Hepatocyte (in vitro differentiated cells): ENCODE results near the gene CIZ1. TPM values are rescaled to one million over a fixed set of nuclear protein-coding genes. Genes with fewer than 3 reads are reported as not detected.

Source experiments
- DNase-seq: peaks from one replicate; pipeline ENCODE4 v3.0.0-alpha.2; 2016; ENCODE audit warnings: low spot score
- H2AFZ ChIP-seq: fragments of 200-600 bp; sonication (generic); 2 replicates; pipeline ENCODE4 v1.6.0; 2016; ENCODE audit warnings: antibody characterized with exemption, mild to moderate bottlenecking
- H3K27ac ChIP-seq: fragments of 200-600 bp; sonication (generic); 2 replicates; pipeline ENCODE4 v1.5.1; 2016; ENCODE audit warnings: mild to moderate bottlenecking
- H3K27me3 ChIP-seq: fragments of 200-600 bp; sonication (generic); 2 replicates; pipeline ENCODE4 v1.6.1; 2016
- H3K36me3 ChIP-seq: fragments of 200-600 bp; sonication (generic); replicated peaks from 2 replicates; pipeline ENCODE4 v1.5.1; 2016; ENCODE audit warnings: low read depth; ENCODE audit not compliant: insufficient read depth
- H3K4me1 ChIP-seq: fragments of 200-600 bp; sonication (generic); 2 replicates; pipeline ENCODE4 v1.5.1; 2016; ENCODE audit warnings: mild to moderate bottlenecking, moderate library complexity; ENCODE audit not compliant: insufficient read depth
- H3K4me2 ChIP-seq: fragments of 200-600 bp; sonication (generic); 2 replicates; pipeline ENCODE4 v1.6.0; 2016
- H3K4me3 ChIP-seq: fragments of 200-600 bp; sonication (generic); 2 replicates; pipeline ENCODE4 v1.5.1; 2016; ENCODE audit warnings: mild to moderate bottlenecking
- H3K79me2 ChIP-seq: fragments of 200-600 bp; sonication (generic); 2 replicates; pipeline ENCODE4 v1.6.0; 2017; ENCODE audit warnings: mild to moderate bottlenecking
- H3K9me2 ChIP-seq: fragments of 200-600 bp; sonication (generic); replicated peaks from 2 replicates; pipeline ENCODE4 v1.6.0; 2017; ENCODE audit warnings: mild to moderate bottlenecking; ENCODE audit not compliant: insufficient read depth
- H3K9me3 ChIP-seq: fragments of 200-600 bp; sonication (generic); 2 replicates; pipeline ENCODE4 v1.5.1; 2016; ENCODE audit warnings: low read depth, mild to moderate bottlenecking
- H4K20me1 ChIP-seq: fragments of 200-600 bp; sonication (generic); 2 replicates; pipeline ENCODE4 v1.6.0; 2016; ENCODE audit warnings: mild to moderate bottlenecking; ENCODE audit not compliant: insufficient read depth, poor library complexity, severe bottlenecking
- CTCF ChIP-seq: fragments of 200-600 bp; sonication (generic); IDR thresholded peaks from 2 replicates; pipeline ENCODE4 v1.5.1; 2016; ENCODE audit warnings: antibody characterized with exemption, mild to moderate bottlenecking; ENCODE audit not compliant: poor library complexity
- EZH2 ChIP-seq: fragments of 200-600 bp; sonication (generic); IDR thresholded peaks from 2 replicates; pipeline ENCODE4 v1.6.1; 2016; ENCODE audit warnings: antibody characterized with exemption, mild to moderate bottlenecking, borderline replicate concordance
- EZH2phosphoT487 ChIP-seq: fragments of 200-600 bp; sonication (generic); IDR thresholded peaks from one replicate; pipeline ENCODE4 v1.6.1; 2018; ENCODE audit warnings: antibody characterized with exemption, mild to moderate bottlenecking, low read depth, moderate library complexity; ENCODE audit not compliant: unreplicated experiment, severe bottlenecking
- WGBS: methylation state at CpG from one replicate; pipeline ENCODE4 v1.1.6; 2016; ENCODE audit warnings: low lambda C conversion rate; ENCODE audit errors: missing lambda C conversion rate; 5-methylcytosine and 5-hydroxymethylcytosine counted together
- polyA plus RNA-seq: library from polyadenylated mRNA; unstranded; fragments of >200 nt; fragmentation: Nextera tagmentation; extraction: Ambion mirVana; gene quantifications from 2 replicates; pipeline ENCODE4 v1.2.1, GENCODE V29; 2016
- total RNA-seq: library from RNA; depleted of rRNA; stranded (reverse); fragments of >200 nt; gene quantifications from 2 replicates; pipeline ENCODE4 v1.2.3, GENCODE V29; 2014

Gene CIZ1
- total and polyA plus RNA-seq, 2 experiments from 2014 or later, result 31.0 to 85.6 TPM

- no peaks in the 10 kb centered on the region for H3K79me2 ChIP-seq
- H3K27ac ChIP-seq, result no peak overlapping the region
- no peaks in the 10 kb centered on the region for H3K9me2 ChIP-seq
- TF ChIP-seq EZH2phosphoT487 (no peak), CTCF (no peak), EZH2 (no peak)
- no peaks in the 10 kb centered on the region for H3K27me3 ChIP-seq
- H3K4me2 ChIP-seq, result no peak overlapping the region
- no peak overlapping the region for H2AFZ ChIP-seq
- H3K4me3 ChIP-seq, result no peak overlapping the region
- H3K9me3 ChIP-seq, result no peaks in the 10 kb centered on the region
- no peaks in the 10 kb centered on the region for H3K36me3 ChIP-seq
- DNase-seq, result no peak
- 76% methylated on average over 4 of the region's 4 CpGs for WGBS
- no peaks in the 10 kb centered on the region for H4K20me1 ChIP-seq
- H3K4me1 ChIP-seq, result no peaks in the 10 kb centered on the region
These were observed 49.3 kb downstream of the CIZ1 start for GRCh38 chr9:128142061-128142460.

DNA sequence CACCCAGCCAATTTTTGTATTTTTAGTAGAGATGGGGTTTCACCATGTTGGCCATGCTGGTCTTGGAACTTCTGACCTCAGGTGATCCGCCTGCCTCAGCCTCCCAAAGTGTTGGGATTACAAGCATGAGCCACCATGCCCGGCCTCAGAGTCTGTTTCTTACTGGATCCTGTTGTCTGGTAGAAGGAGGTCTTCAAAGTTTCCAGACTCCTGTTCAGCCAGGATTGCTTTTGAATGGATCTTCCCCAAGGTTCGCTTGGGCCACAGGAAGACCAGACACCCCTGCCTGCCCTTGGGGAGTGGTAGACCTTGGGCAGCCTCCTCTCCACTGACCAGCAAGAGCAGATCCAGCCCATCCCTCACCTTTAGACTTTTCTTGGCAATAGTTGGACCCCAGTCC, 49.8 kb downstream of the CIZ1 start:
- Histone ChIP-seq H2AFZ (no peak overlapping the region), H4K20me1 (no peaks in the 10 kb centered on the region), H3K9me2 (no peaks in the 10 kb centered on the region), H3K27ac (no peak overlapping the region), H3K4me3 (no peak overlapping the region), H3K9me3 (no peaks in the 10 kb centered on the region), H3K27me3 (no peaks in the 10 kb centered on the region), H3K4me1 (no peaks in the 10 kb centered on the region), H3K4me2 (no peak overlapping the region), H3K79me2 (no peaks in the 10 kb centered on the region), H3K36me3 (no peaks in the 10 kb centered on the region)
- no peak for TF ChIP-seq CTCF
- no peak for TF ChIP-seq EZH2phosphoT487
- TF ChIP-seq EZH2, result no peak
- WGBS, result 96% methylated on average over 3 of the region's 3 CpGs
- no peak for DNase-seq

- no peaks in the 10 kb centered on the region for H4K20me1 ChIP-seq
- H3K9me2 ChIP-seq, result no peaks in the 10 kb centered on the region
- H3K27ac ChIP-seq, result no peak overlapping the region
- H3K79me2 ChIP-seq, result no peaks in the 10 kb centered on the region
- no peak for TF ChIP-seq CTCF
- TF ChIP-seq EZH2phosphoT487, result no peak
- TF ChIP-seq EZH2, result no peak
- 95% methylated on average over 6 of the region's 16 CpGs for WGBS
- no peak overlapping the region for H3K4me3 ChIP-seq
- no peaks in the 10 kb centered on the region for H3K9me3 ChIP-seq
- no peak overlapping the region for H3K4me2 ChIP-seq
- DNase-seq, result no peak
- no peak overlapping the region for H2AFZ ChIP-seq
- H3K27me3 ChIP-seq, result no peaks in the 10 kb centered on the region
- H3K36me3 ChIP-seq, result no peaks in the 10 kb centered on the region
- no peaks in the 10 kb centered on the region for H3K4me1 ChIP-seq
These were observed 51.8 kb downstream of the CIZ1 start for GRCh38 chr9:128139621-128140020.

- Histone ChIP-seq H3K4me3 (no peak overlapping the region), H3K9me2 (no peaks in the 10 kb centered on the region), H3K27me3 (no peaks in the 10 kb centered on the region), H3K4me2 (no peak overlapping the region), H3K4me1 (no peaks in the 10 kb centered on the region), H3K36me3 (no peaks in the 10 kb centered on the region), H3K9me3 (no peaks in the 10 kb centered on the region), H4K20me1 (no peaks in the 10 kb centered on the region), H2AFZ (no peak overlapping the region), H3K27ac (no peak overlapping the region), H3K79me2 (no peaks in the 10 kb centered on the region)
- no peak for TF ChIP-seq EZH2
- TF ChIP-seq EZH2phosphoT487, result no peak
- no peak for TF ChIP-seq CTCF
- 95% methylated on average over 3 of the region's 3 CpGs for WGBS
- no peak for DNase-seq
These were observed 53.4 kb downstream of the CIZ1 start for GRCh38 chr9:128138001-128138400.
